Mesodermal cell (in vitro differentiated cells): ENCODE results near the gene METTL27.
"Not testable (repeated sequence)": the region's sequence is repeated elsewhere in the genome, so short reads cannot be mapped to it uniquely, and the experiment has no call there.

Experiments
- H3K27ac ChIP-seq: 2 replicates; pipeline ENCODE4 v1.7.0; 2013; ENCODE audit warnings: mild to moderate bottlenecking, low read depth, low read length, moderate library complexity; ENCODE audit not compliant: severe bottlenecking
- H3K36me3 ChIP-seq: 2 replicates; pipeline ENCODE4 v1.7.1; 2013; ENCODE audit warnings: mild to moderate bottlenecking, low read length, moderate library complexity; ENCODE audit not compliant: control insufficient read depth, insufficient read depth
- H3K4me1 ChIP-seq: one replicate; pipeline ENCODE4 v1.7.1; 2013; ENCODE audit warnings: mild to moderate bottlenecking, low read length; ENCODE audit not compliant: insufficient read depth, control insufficient read depth, poor library complexity, severe bottlenecking
- H3K4me3 ChIP-seq: 2 replicates; pipeline ENCODE4 v1.7.0; 2013; ENCODE audit warnings: low read length, control low read depth, mild to moderate bottlenecking; ENCODE audit not compliant: insufficient read depth, poor library complexity, severe bottlenecking; ENCODE audit errors: extremely low read depth
- H3K9me3 ChIP-seq: 2 replicates; pipeline ENCODE4 v1.7.1; 2013; ENCODE audit warnings: mild to moderate bottlenecking, low read length, moderate library complexity; ENCODE audit not compliant: control insufficient read depth
- WGBS, 2 experiments: methylation state at CpG; one replicate each; pipeline ENCODE4 v1.1.5; 2013; ENCODE audit warnings: missing lambda C conversion rate in 2 of 2; ENCODE audit not compliant: insufficient coverage in 2 of 2; 5-methylcytosine and 5-hydroxymethylcytosine counted together

METTL27 gene

GRCh38 chr7:73847941-73848723, 5.8 kb upstream of the METTL27 start:
- Histone ChIP-seq H3K27ac (no peak overlapping the region), H3K36me3 (no peaks in the 10 kb centered on the region), H3K9me3 (peaks cover 4% of the 10 kb centered on the region), H3K4me3 (no peak overlapping the region), H3K4me1 (peaks cover 41% of the 10 kb centered on the region)
- WGBS, 2 experiments, result 92 to 100% methylated on average over 1 to 2 of the region's 10 CpGs

GRCh38 chr7:73845701-73846195, 3.4 kb upstream of the METTL27 start:
- not testable (repeated sequence) for H3K27ac ChIP-seq, H3K4me3 ChIP-seq, H3K36me3 ChIP-seq, H3K9me3 ChIP-seq
- peaks cover 35% of the 10 kb centered on the region for H3K4me1 ChIP-seq
- 85% methylated on average over 9 of the region's 12 CpGs for WGBS, 2 experiments

- Histone ChIP-seq H3K27ac (no peak overlapping the region), H3K9me3 (peaks cover 4% of the 10 kb centered on the region), H3K36me3 (no peaks in the 10 kb centered on the region), H3K4me3 (no peak overlapping the region), H3K4me1 (peaks cover 28% of the 10 kb centered on the region)
- 88 to 91% methylated on average over 7 to 9 of the region's 13 CpGs for WGBS, 2 experiments
Observed at GRCh38 chr7:73844848-73845460, 2.6 kb upstream of the METTL27 start.

- H3K4me1 ChIP-seq, result peaks cover 28% of the 10 kb centered on the region
- no peak overlapping the region for H3K4me3 ChIP-seq
- 86 to 93% methylated on average over 3 to 4 of the region's 9 CpGs for WGBS, 2 experiments
- H3K36me3 ChIP-seq, result no peaks in the 10 kb centered on the region
- H3K9me3 ChIP-seq, result peaks cover 4% of the 10 kb centered on the region
- H3K27ac ChIP-seq, result peak overlapping the region; percentile 47
Observed at GRCh38 chr7:73844131-73844547, 1.8 kb upstream of the METTL27 start.

- Histone ChIP-seq H3K4me1 (peaks cover 28% of the 10 kb centered on the region), H3K9me3 (no peaks in the 10 kb centered on the region), H3K4me3 (peak overlapping the region; percentile 47), H3K36me3 (no peaks in the 10 kb centered on the region), H3K27ac (no peak overlapping the region)
- WGBS, 2 experiments, result 77 to 86% methylated on average over 12 to 15 of the region's 15 CpGs
Observed at GRCh38 chr7:73841689-73842066, 638 bp downstream of the METTL27 start.

- no peaks in the 10 kb centered on the region for H3K9me3 ChIP-seq
- H3K4me3 ChIP-seq, result no peak overlapping the region
- H3K36me3 ChIP-seq, result no peaks in the 10 kb centered on the region
- 95 to 98% methylated on average over 15 of the region's 16 CpGs for WGBS, 2 experiments
- peaks cover 28% of the 10 kb centered on the region for H3K4me1 ChIP-seq
- H3K27ac ChIP-seq, result no peak overlapping the region
Observed at GRCh38 chr7:73840715-73841379, 1.5 kb downstream of the METTL27 start.

- no peaks in the 10 kb centered on the region for H3K36me3 ChIP-seq
- no peak overlapping the region for H3K4me3 ChIP-seq
- no peaks in the 10 kb centered on the region for H3K9me3 ChIP-seq
- WGBS, 2 experiments, result 92 to 93% methylated on average over 10 to 15 of the region's 22 CpGs
- peaks cover 25% of the 10 kb centered on the region for H3K4me1 ChIP-seq
- no peak overlapping the region for H3K27ac ChIP-seq
Observed at GRCh38 chr7:73839743-73840714, 2.3 kb downstream of the METTL27 start.

GRCh38 chr7:73839290-73839689, 3.0 kb downstream of the METTL27 start:
- H3K27ac ChIP-seq, result no peak overlapping the region

GRCh38 chr7:73838642-73839041, 3.7 kb downstream of the METTL27 start:
- Histone ChIP-seq H3K9me3 (peaks cover 5% of the 10 kb centered on the region), H3K4me3 (no peak overlapping the region), H3K4me1 (peaks cover 13% of the 10 kb centered on the region), H3K27ac (no peak overlapping the region), H3K36me3 (no peaks in the 10 kb centered on the region)
- WGBS, 2 experiments, result 94 to 96% methylated on average over 3 to 6 of the region's 6 CpGs

More at GRCh38 chr7:73839290-73839689, 3.0 kb downstream of the METTL27 start:
- H3K36me3 ChIP-seq, result no peaks in the 10 kb centered on the region
- WGBS, 2 experiments, result 89 to 93% methylated on average over 6 to 7 of the region's 7 CpGs
- peaks cover 19% of the 10 kb centered on the region for H3K4me1 ChIP-seq
- peaks cover 5% of the 10 kb centered on the region for H3K9me3 ChIP-seq
- no peak overlapping the region for H3K4me3 ChIP-seq

- not testable (repeated sequence) for H3K9me3 ChIP-seq, H3K27ac ChIP-seq, H3K4me3 ChIP-seq, H3K36me3 ChIP-seq
- H3K4me1 ChIP-seq, result peaks cover 15% of the 10 kb centered on the region
Observed at GRCh38 chr7:73837167-73837566, 5.1 kb downstream of the METTL27 start.
